ENCODE results near the gene NRG3. TPM values are rescaled to one million over a fixed set of nuclear protein-coding genes. Genes with fewer than 3 reads are reported as not detected.

The NRG3 gene
- total and polyA plus RNA-seq, 2 donors (not counting 1 experiment from before 2014, with no cell fraction given) = 0.06 TPM; not detected in 1

DNA sequence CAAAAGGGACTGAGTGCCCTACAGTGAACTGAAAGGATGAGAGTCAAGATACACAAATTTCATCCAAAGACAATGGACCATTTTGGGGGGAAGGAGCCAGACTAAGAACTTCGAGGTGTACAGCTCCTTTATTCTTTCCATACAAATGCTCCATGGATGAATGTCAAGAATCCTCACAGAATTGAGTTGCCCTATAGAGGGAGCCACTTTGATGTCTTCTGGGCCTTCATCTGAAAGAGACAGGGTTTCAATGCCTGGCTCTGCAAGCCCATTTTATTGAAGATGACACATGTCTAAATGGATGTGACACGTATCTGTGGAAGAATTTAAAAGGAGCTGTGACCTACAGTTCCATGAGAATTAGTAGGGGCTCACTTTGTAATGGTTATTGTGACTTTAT lies 32.0 kb upstream of the NRG3 start:
- POLR2A ChIA-PET = no interaction called here
- Histone ChIP-seq H3K4me3 (ENCODE audit: control extremely low read depth in 1 of 5, extremely low read depth in 1 of 5, insufficient read depth in 1 of 5, low read depth in 2 of 5, low read length in 4 of 5) (no peak overlapping the region), H3K9me3 (ENCODE audit: control extremely low read depth in 1 of 3, control insufficient read depth in 2 of 3, insufficient read depth in 1 of 3, low read length in 2 of 3) (no peaks in the 10 kb centered on the region), H3K9ac (ENCODE audit: low read length) (no peak overlapping the region), H4K20me1 (ENCODE audit: control insufficient read depth, insufficient read depth, low read length, poor library complexity, severe bottlenecking) (no peaks in the 10 kb centered on the region), H3K4me1 (ENCODE audit: control insufficient read depth in 2 of 2, insufficient read depth in 2 of 2, low read length in 2 of 2) (no peaks in the 10 kb centered on the region), H3K27me3 (replicated peaks in 1 of 4; ENCODE audit: control extremely low read depth in 1 of 4, control insufficient read depth in 3 of 4, insufficient read depth in 4 of 4, low read length in 3 of 4) (no peaks in the 10 kb centered on the region), H2AFZ (ENCODE audit: insufficient read depth, low read depth, low read length, poor library complexity, severe bottlenecking) (no peak overlapping the region), H3K4me2 (replicated peaks; ENCODE audit: low read depth, low read length, poor library complexity, severe bottlenecking) (no peak overlapping the region), H3K27ac (ENCODE audit: low read length in 2 of 2) (no peak overlapping the region), H3K36me3 (replicated peaks in 1 of 2; ENCODE audit: control extremely low read depth in 1 of 2, control insufficient read depth in 1 of 2, extremely low read depth in 1 of 2, insufficient read depth in 2 of 2, low read length in 1 of 2) (no peaks in the 10 kb centered on the region), H3K79me2 (ENCODE audit: control insufficient read depth, insufficient read depth, low read length) (no peaks in the 10 kb centered on the region)
- TF ChIP-seq EZH2 (IDR thresholded peaks at IDR 0.05; ENCODE audit: borderline replicate concordance, insufficient read depth, low read depth, low read length, poor library complexity, severe bottlenecking) = no peak
- TF ChIP-seq, protein P1, sequence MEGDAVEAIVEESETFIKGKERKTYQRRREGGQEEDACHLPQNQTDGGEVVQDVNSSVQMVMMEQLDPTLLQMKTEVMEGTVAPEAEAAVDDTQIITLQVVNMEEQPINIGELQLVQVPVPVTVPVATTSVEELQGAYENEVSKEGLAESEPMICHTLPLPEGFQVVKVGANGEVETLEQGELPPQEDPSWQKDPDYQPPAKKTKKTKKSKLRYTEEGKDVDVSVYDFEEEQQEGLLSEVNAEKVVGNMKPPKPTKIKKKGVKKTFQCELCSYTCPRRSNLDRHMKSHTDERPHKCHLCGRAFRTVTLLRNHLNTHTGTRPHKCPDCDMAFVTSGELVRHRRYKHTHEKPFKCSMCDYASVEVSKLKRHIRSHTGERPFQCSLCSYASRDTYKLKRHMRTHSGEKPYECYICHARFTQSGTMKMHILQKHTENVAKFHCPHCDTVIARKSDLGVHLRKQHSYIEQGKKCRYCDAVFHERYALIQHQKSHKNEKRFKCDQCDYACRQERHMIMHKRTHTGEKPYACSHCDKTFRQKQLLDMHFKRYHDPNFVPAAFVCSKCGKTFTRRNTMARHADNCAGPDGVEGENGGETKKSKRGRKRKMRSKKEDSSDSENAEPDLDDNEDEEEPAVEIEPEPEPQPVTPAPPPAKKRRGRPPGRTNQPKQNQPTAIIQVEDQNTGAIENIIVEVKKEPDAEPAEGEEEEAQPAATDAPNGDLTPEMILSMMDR (IDR thresholded peaks at IDR 0.05) = no peak
- intact Hi-C loops (cut with micrococcal nuclease) = no loop called here
- no peaks in the 10 kb centered on the region for H3K4me1 Mint-ChIP-seq
- no peaks in the 10 kb centered on the region for H3K27me3 Mint-ChIP-seq
- CTCF ChIA-PET = no interaction called here
- DNase-seq (no peak), ATAC-seq (ENCODE audit: low read depth) (no peak)
- no peak overlapping the region for H3K27ac Mint-ChIP-seq
- peaks cover 2% of the 10 kb centered on the region for H3K9me3 Mint-ChIP-seq (ENCODE audit: insufficient read depth)
- H3K4me3 Mint-ChIP-seq = no peak overlapping the region
- 80% methylated on average over 1 of the region's 2 CpGs for WGBS (ENCODE audit: insufficient coverage)

DNA sequence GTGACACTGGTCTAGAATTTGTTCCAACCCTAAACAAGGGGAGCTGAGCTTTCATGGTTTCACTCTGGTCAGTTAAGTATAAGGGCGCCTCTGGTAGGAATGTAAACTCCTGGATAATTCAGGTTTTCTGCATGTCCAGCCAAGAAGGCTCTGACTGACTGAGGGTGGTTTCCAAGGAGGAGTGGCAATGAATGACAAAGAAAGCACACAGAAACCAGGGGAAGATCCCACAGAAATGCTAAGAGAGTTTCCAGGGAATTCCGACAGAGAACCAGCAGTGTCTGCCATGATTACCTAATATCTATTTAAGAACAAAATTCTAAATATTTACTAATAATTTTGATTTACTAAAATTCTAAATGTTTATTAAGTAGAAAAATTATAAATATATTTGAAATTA lies 27.3 kb upstream of the NRG3 start:
- Histone ChIP-seq H4K20me1 (ENCODE audit: control insufficient read depth, insufficient read depth, low read length, poor library complexity, severe bottlenecking) (no peaks in the 10 kb centered on the region), H3K27me3 (replicated peaks in 1 of 4; ENCODE audit: control extremely low read depth in 1 of 4, control insufficient read depth in 3 of 4, insufficient read depth in 4 of 4, low read length in 3 of 4) (no peaks in the 10 kb centered on the region), H3K4me3 (ENCODE audit: control extremely low read depth in 1 of 5, extremely low read depth in 1 of 5, insufficient read depth in 1 of 5, low read depth in 2 of 5, low read length in 4 of 5) (no peak overlapping the region), H2AFZ (ENCODE audit: insufficient read depth, low read depth, low read length, poor library complexity, severe bottlenecking) (no peak overlapping the region), H3K79me2 (ENCODE audit: control insufficient read depth, insufficient read depth, low read length) (no peaks in the 10 kb centered on the region), H3K9me3 (ENCODE audit: control extremely low read depth in 1 of 3, control insufficient read depth in 2 of 3, insufficient read depth in 1 of 3, low read length in 2 of 3) (no peaks in the 10 kb centered on the region), H3K36me3 (replicated peaks in 1 of 2; ENCODE audit: control extremely low read depth in 1 of 2, control insufficient read depth in 1 of 2, extremely low read depth in 1 of 2, insufficient read depth in 2 of 2, low read length in 1 of 2) (no peaks in the 10 kb centered on the region), H3K4me1 (ENCODE audit: control insufficient read depth in 2 of 2, insufficient read depth in 2 of 2, low read length in 2 of 2) (no peaks in the 10 kb centered on the region), H3K9ac (ENCODE audit: low read length) (no peak overlapping the region), H3K27ac (ENCODE audit: low read length in 2 of 2) (no peak overlapping the region), H3K4me2 (replicated peaks; ENCODE audit: low read depth, low read length, poor library complexity, severe bottlenecking) (no peak overlapping the region)
- intact Hi-C loops (cut with micrococcal nuclease) = no loop called here
- TF ChIP-seq, protein P1 (IDR thresholded peaks at IDR 0.05) = no peak
- TF ChIP-seq EZH2 (IDR thresholded peaks at IDR 0.05; ENCODE audit: borderline replicate concordance, insufficient read depth, low read depth, low read length, poor library complexity, severe bottlenecking) = no peak
- peaks cover 5% of the 10 kb centered on the region for H3K9me3 Mint-ChIP-seq (ENCODE audit: insufficient read depth)
- H3K4me3 Mint-ChIP-seq = no peak overlapping the region
- H3K4me1 Mint-ChIP-seq = no peaks in the 10 kb centered on the region
- CTCF ChIA-PET = no interaction called here
- ATAC-seq (ENCODE audit: low read depth) (no peak), DNase-seq (no peak)
- no peaks in the 10 kb centered on the region for H3K27me3 Mint-ChIP-seq
- POLR2A ChIA-PET = no interaction called here
- WGBS (ENCODE audit: insufficient coverage) = 88% methylated on average over 1 of the region's 2 CpGs
- no peak overlapping the region for H3K27ac Mint-ChIP-seq
